Panc1 (cell line): ENCODE results near the gene GNG5. TPM values are rescaled to one million over a fixed set of nuclear protein-coding genes. Genes with fewer than 3 reads are reported as not detected.
A peak's percentile ranks its signal among the peaks of the same experiment; 100 is the strongest.

Source experiments
- ATAC-seq: fragments of 200-7000 bp; cut with Tn5 transposase; 2 replicates; pipeline ENCODE4 v1.9.1; 2020; ENCODE audit warnings: mild to moderate bottlenecking, moderate library complexity
- BruUV-seq: library from RNA; stranded (reverse); fragments of 400-500 nt; replicated peaks from 2 replicates; lab custom pipeline; 2021; lab: Mats Ljungman, UMichigan
- CTCF ChIA-PET: fragments of 300-600 bp; sonication (Branson Sonifier 250); formaldehyde crosslinking; loops from one replicate; lab custom pipeline; 2022; ENCODE audit warnings: antibody characterized with exemption; lab: Charles Lee
- POLR2A ChIA-PET: fragments of 300-600 bp; sonication (Branson Sonifier 250); formaldehyde crosslinking; loops from one replicate; lab custom pipeline; 2022; ENCODE audit warnings: antibody characterized with exemption; lab: Charles Lee
- DNase-seq: peaks from one replicate; pipeline ENCODE4 v3.0.0-alpha.2; 2010; ENCODE audit warnings: low read depth, low spot score
- H3K27ac ChIP-seq: 2 replicates; pipeline ENCODE4 v1.5.1; 2011; ENCODE audit warnings: mild to moderate bottlenecking, low read length, inconsistent platforms
- H3K27me3 ChIP-seq: fragments of 200-500 bp; sonication (Bioruptor generic); 2 replicates; pipeline ENCODE4 v1.6.0; 2014; ENCODE audit warnings: low read length, inconsistent platforms; ENCODE audit not compliant: control insufficient read depth, insufficient read depth
- H3K36me3 ChIP-seq: fragments of 200-500 bp; sonication (Bioruptor generic); 2 replicates; pipeline ENCODE4 v1.5.1; 2014; ENCODE audit warnings: inconsistent platforms, mild to moderate bottlenecking, low read length, moderate library complexity; ENCODE audit not compliant: control insufficient read depth, insufficient read depth
- H3K4me1 ChIP-seq: 2 replicates; pipeline ENCODE4 v1.5.1; 2011; ENCODE audit warnings: inconsistent platforms, mild to moderate bottlenecking, low read length, moderate library complexity; ENCODE audit not compliant: control insufficient read depth, insufficient read depth
- H3K4me3 ChIP-seq, 2 experiments: 2 replicates each; pipeline ENCODE4 v1.5.1; 2011 to 2012; ENCODE audit warnings: low read depth in 2 of 2, low read length in 2 of 2, mild to moderate bottlenecking in 2 of 2, inconsistent platforms in 1 of 2, moderate library complexity in 1 of 2
- H3K9me3 ChIP-seq: fragments of 200-500 bp; sonication (Bioruptor generic); 2 replicates; pipeline ENCODE4 v1.5.1; 2014; ENCODE audit warnings: low read depth, mild to moderate bottlenecking, inconsistent platforms, low read length, moderate library complexity; ENCODE audit not compliant: control insufficient read depth, insufficient read depth
- CTCF ChIP-seq: fragments of 450-650 bp; IDR thresholded peaks from 2 replicates; pipeline ENCODE4 v1.5.1; 2017; ENCODE audit warnings: mild to moderate bottlenecking
- POLR2AphosphoS5 ChIP-seq: IDR thresholded peaks from 2 replicates; pipeline ENCODE4 v1.6.1; 2012; ENCODE audit warnings: mild to moderate bottlenecking, low read depth, low read length, moderate library complexity
- SIN3A ChIP-seq: IDR thresholded peaks from 2 replicates; pipeline ENCODE4 v1.6.1; 2012; ENCODE audit warnings: low read depth, mild to moderate bottlenecking, low read length, moderate library complexity, borderline replicate concordance; ENCODE audit not compliant: insufficient read depth
- TCF7L2 ChIP-seq: IDR thresholded peaks from 2 replicates; pipeline ENCODE4 v1.6.1; 2011; ENCODE audit warnings: mild to moderate bottlenecking, low read depth, low read length, inconsistent platforms
- in situ Hi-C: cut with HindIII; loops from 2 replicates; pipeline ENCODE4 v1.10.0; 2016; ENCODE audit warnings: low sequenced_read_pairs, low pct_unique_long_range_greater_than_20kb
- intact Hi-C: fragments of 100-400 bp; cut with micrococcal nuclease; formaldehyde crosslinking; loops from one replicate; pipeline ENCODE4 v1.10.0; 2022; ENCODE audit not compliant: unreplicated experiment
- total RNA-seq: library from RNA; stranded (reverse); gene quantifications from one replicate; pipeline ENCODE4 v1.2.1, GENCODE V29; 2021; ENCODE audit not compliant: unreplicated experiment
- TF ChIP-seq, protein P1 (sequence below), 2 experiments: IDR thresholded peaks; 2 replicates each; pipeline ENCODE4 v1.6.1; 2011 to 2012; ENCODE audit warnings: low read depth in 2 of 2, control low read depth in 1 of 2, low read length in 1 of 2, mild to moderate bottlenecking in 1 of 2, moderate library complexity in 1 of 2; ENCODE audit not compliant: insufficient read depth in 1 of 2

Gene GNG5
- total RNA-seq, 1 experiment from 2014 or later = 283 TPM

DNA sequence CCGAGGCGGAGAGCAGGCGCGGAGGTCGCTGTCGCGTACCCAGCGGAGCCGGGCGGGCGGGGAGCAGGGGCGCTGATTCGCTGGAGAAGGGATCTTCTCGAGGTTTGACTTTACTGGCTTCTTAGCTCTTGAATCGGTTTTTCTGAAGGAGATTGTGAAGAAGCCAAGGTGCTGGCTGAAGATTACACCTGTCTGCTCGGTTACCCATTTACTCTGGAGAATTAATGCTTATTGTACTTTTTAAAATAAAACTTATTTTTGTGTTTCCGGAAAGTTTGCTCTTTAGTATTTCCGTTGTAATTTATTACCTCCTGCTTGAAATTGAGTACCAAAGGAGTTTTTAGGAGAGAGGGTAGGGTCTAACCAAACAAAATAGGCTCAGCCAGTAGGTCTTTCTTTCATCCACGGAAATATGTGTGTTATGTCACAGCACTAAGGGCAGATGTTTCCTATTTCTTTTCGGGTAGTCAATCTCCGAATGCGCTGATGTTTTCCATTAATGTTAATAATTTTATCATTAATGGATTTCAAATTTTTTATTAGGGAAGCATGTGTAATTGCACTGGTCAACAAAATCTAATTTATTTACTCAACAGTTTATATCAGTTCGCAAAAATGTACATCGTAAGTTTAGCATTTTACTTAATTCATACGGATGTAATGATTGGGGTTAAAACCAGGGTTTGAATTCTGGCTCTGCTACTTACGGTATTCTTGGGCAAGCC is 510 bp upstream of the GNG5 start:
- DNase-seq = no peak
- TF ChIP-seq SIN3A (0 out of 2 replicates have a peak, but pooled peaks have one; percentile 89), TCF7L2 (no peak), CTCF (no peak)
- TSS peak; percentile 85 for BruUV-seq
- ChIA-PET CTCF (interaction anchor here (0.9 to 1.5 kb wide), 3 partner anchors 20 to 250 kb away, joined by 3 to 11 read pairs (median 3); no protein-coding TSS in a partner anchor), POLR2A (interaction anchor here (0.6 to 2.2 kb wide), 7 partner anchors 27 to 1938 kb away, joined by 3 to 11 read pairs (median 5); partner anchors contain the start of gene CTBS)
- intact Hi-C loops = loop anchor here (2.0 to 5.0 kb wide), 2 partner anchors 66 to 245 kb away; no protein-coding TSS in a partner anchor
- in situ Hi-C loops = no loop called here
- H3K4me3 ChIP-seq = peak overlapping the region; percentile 79 to 91
- peak overlapping the region; percentile 98 for H3K27ac ChIP-seq
- peaks cover 4% of the 10 kb centered on the region; the same call in 1 of the 2 replicates for H3K9me3 ChIP-seq
- no peak for ATAC-seq
- H3K36me3 ChIP-seq = peaks cover 3% of the 10 kb centered on the region; the same call in 1 of the 2 replicates
- H3K4me1 ChIP-seq = peaks cover 26% of the 10 kb centered on the region
- no peaks in the 10 kb centered on the region for H3K27me3 ChIP-seq

DNA sequence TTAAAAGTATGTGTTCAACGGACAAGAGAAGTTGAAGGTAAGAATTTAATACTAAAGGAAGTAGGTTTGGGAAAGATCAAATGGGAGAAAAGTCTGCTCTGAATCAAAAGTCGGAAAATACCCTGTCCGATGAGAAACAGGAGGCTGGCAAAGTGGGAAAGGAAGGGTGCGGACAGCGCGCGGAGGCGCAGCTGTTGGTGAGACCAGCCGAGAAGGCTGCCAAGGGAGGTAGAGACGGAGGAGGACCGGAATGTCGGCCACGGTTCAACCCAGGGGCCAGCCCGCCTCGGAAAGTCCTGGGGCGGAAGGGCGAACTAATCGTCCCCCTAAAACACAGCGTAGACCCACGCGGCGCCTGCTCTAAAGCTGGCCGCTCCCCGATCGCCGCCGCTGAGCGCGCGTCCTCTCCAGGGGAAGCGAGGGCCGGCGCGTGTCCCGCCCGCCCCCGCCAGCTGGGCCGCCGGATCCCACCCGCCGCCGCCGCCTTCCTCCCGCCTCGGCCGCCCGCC is 834 bp downstream of the GNG5 start:
- in situ Hi-C loops = no loop called here
- ChIA-PET CTCF (interaction anchor here (0.6 to 1.5 kb wide), 3 partner anchors 26 to 115 kb away, joined by 3 to 11 read pairs (median 3); partner anchors contain the start of gene RPF1), POLR2A (interaction anchor here (0.7 to 2.2 kb wide), 8 partner anchors 15 to 935 kb away, joined by 3 to 11 read pairs (median 4); partner anchors contain the start of genes CTBS and PRKACB)
- H3K4me1 ChIP-seq = peaks cover 38% of the 10 kb centered on the region
- intact Hi-C loops = loop anchor here (1.0 to 5.0 kb wide), 3 partner anchors 12 to 247 kb away; no protein-coding TSS in a partner anchor
- peak; percentile 14; the same call in 1 of the 2 replicates for TF ChIP-seq TCF7L2
- 0 out of 2 replicates have a peak, but pooled peaks have one; percentile 2 for TF ChIP-seq POLR2AphosphoS5
- peak; percentile 97; the same call in 1 of the 2 replicates for TF ChIP-seq SIN3A
- TF ChIP-seq CTCF = no peak
- TF ChIP-seq, protein P1, sequence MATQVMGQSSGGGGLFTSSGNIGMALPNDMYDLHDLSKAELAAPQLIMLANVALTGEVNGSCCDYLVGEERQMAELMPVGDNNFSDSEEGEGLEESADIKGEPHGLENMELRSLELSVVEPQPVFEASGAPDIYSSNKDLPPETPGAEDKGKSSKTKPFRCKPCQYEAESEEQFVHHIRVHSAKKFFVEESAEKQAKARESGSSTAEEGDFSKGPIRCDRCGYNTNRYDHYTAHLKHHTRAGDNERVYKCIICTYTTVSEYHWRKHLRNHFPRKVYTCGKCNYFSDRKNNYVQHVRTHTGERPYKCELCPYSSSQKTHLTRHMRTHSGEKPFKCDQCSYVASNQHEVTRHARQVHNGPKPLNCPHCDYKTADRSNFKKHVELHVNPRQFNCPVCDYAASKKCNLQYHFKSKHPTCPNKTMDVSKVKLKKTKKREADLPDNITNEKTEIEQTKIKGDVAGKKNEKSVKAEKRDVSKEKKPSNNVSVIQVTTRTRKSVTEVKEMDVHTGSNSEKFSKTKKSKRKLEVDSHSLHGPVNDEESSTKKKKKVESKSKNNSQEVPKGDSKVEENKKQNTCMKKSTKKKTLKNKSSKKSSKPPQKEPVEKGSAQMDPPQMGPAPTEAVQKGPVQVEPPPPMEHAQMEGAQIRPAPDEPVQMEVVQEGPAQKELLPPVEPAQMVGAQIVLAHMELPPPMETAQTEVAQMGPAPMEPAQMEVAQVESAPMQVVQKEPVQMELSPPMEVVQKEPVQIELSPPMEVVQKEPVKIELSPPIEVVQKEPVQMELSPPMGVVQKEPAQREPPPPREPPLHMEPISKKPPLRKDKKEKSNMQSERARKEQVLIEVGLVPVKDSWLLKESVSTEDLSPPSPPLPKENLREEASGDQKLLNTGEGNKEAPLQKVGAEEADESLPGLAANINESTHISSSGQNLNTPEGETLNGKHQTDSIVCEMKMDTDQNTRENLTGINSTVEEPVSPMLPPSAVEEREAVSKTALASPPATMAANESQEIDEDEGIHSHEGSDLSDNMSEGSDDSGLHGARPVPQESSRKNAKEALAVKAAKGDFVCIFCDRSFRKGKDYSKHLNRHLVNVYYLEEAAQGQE (IDR thresholded peaks at IDR 0.05; ENCODE audit: insufficient read depth in 1 of 2, low read depth in 2 of 2, low read length in 1 of 2) = no peak
- H3K27ac ChIP-seq = peak overlapping the region; percentile 98
- peaks cover 12% of the 10 kb centered on the region for H3K36me3 ChIP-seq
- peak overlapping the region; percentile 79 to 91 for H3K4me3 ChIP-seq
- DNase-seq (no peak), ATAC-seq (peak; percentile 73)
- H3K9me3 ChIP-seq = peaks cover 4% of the 10 kb centered on the region; the same call in 1 of the 2 replicates
- no peaks in the 10 kb centered on the region for H3K27me3 ChIP-seq
- BruUV-seq = no TSS peak
